HepG2 (cell line): ENCODE measurements around the gene TEX19. TPM values are rescaled to one million over a fixed set of nuclear protein-coding genes. Genes with fewer than 3 reads are reported as not detected.

ENCODE experiments used
- AKNA ChIP-seq: sonication (generic); formaldehyde crosslinking; IDR thresholded peaks from 2 replicates; pipeline ENCODE4 v1.4.0; 2020; ENCODE audit warnings: missing genetic modification reagents, borderline replicate concordance
- DNMT3B ChIP-seq: conservative IDR thresholded peaks from 2 replicates; pipeline ENCODE4 v1.6.1; 2016; ENCODE audit warnings: missing biosample characterization, control low read depth
- GPN1 ChIP-seq: sonication (generic); formaldehyde crosslinking; IDR thresholded peaks from 2 replicates; pipeline ENCODE4 v1.5.1; 2020; ENCODE audit warnings: missing genetic modification reagents, borderline replicate concordance
- MAFG ChIP-seq: sonication (generic); formaldehyde crosslinking; IDR thresholded peaks from 2 replicates; pipeline ENCODE4 v1.5.1; 2020; ENCODE audit warnings: mild to moderate bottlenecking, missing genetic modification reagents
- PATZ1 ChIP-seq: sonication (generic); formaldehyde crosslinking; IDR thresholded peaks from 2 replicates; pipeline ENCODE4 v1.4.0; 2020; ENCODE audit warnings: missing genetic modification reagents
- RERE ChIP-seq: IDR thresholded peaks from 2 replicates; pipeline ENCODE4 v1.6.1; 2016; ENCODE audit warnings: low read depth, missing genetic modification reagents, missing compliant biosample characterization
- SNAI1 ChIP-seq: sonication (generic); formaldehyde crosslinking; IDR thresholded peaks from 2 replicates; pipeline ENCODE4 v1.5.0; 2020; ENCODE audit warnings: mild to moderate bottlenecking, missing genetic modification reagents, borderline replicate concordance
- TOE1 ChIP-seq: sonication (generic); formaldehyde crosslinking; IDR thresholded peaks from 2 replicates; pipeline ENCODE4 v1.4.0; 2020; ENCODE audit warnings: mild to moderate bottlenecking, missing genetic modification reagents
- ZFP82 ChIP-seq: sonication (generic); formaldehyde crosslinking; IDR thresholded peaks from 2 replicates; pipeline ENCODE4 v1.5.1; 2020; ENCODE audit warnings: mild to moderate bottlenecking, missing genetic modification reagents, borderline replicate concordance
- ZNF703 ChIP-seq: sonication (generic); formaldehyde crosslinking; IDR thresholded peaks from 2 replicates; pipeline ENCODE4 v1.5.1; 2020; ENCODE audit warnings: missing genetic modification reagents, mild to moderate bottlenecking, moderate library complexity, borderline replicate concordance
- ZNF773 ChIP-seq: sonication (generic); formaldehyde crosslinking; IDR thresholded peaks from 2 replicates; pipeline ENCODE4 v1.4.0; 2020; ENCODE audit warnings: missing genetic modification reagents, borderline replicate concordance
- ZNF788 ChIP-seq: sonication (generic); formaldehyde crosslinking; IDR thresholded peaks from 2 replicates; pipeline ENCODE4 v1.5.0; 2020; ENCODE audit warnings: mild to moderate bottlenecking, missing genetic modification reagents, borderline replicate concordance
- ZNF839 ChIP-seq: sonication (generic); formaldehyde crosslinking; IDR thresholded peaks from 2 replicates; pipeline ENCODE4 v1.4.0; 2020; ENCODE audit warnings: missing genetic modification reagents, mild to moderate bottlenecking, borderline replicate concordance
- ZSCAN31 ChIP-seq: sonication (generic); formaldehyde crosslinking; IDR thresholded peaks from 2 replicates; pipeline ENCODE4 v1.5.0; 2020; ENCODE audit warnings: low read depth, mild to moderate bottlenecking, missing genetic modification reagents
- polyA plus RNA-seq, 8 experiments: library from polyadenylated mRNA; depleted of rRNA in 3 of 8; stranded (reverse) in 7 of 8; unstranded in 1 of 8; fragments of >200 nt; fragmentation: Illumina TruSeq in 4 of 8; extraction: Trizol in 4 of 8; gene quantifications; 2 replicates each; pipeline versions ENCODE4 v1.2.1 to v1.2.3, GENCODE V29; 2011 to 2016; ENCODE audit warnings: low read depth in 4 of 8, missing spikeins in 1 of 8, mixed read lengths in 1 of 8; ENCODE audit not compliant: insufficient read depth in 1 of 8
- total RNA-seq, 5 experiments: library from RNA; depleted of rRNA; stranded (reverse); fragments of >200 nt; fragmentation: Illumina TruSeq; extraction: Trizol; gene quantifications; 2 replicates each; pipeline ENCODE4 v1.2.3, GENCODE V29; 2016; ENCODE audit warnings: low read depth in 1 of 5
- TF ChIP-seq, protein P1 (sequence below): IDR thresholded peaks from 2 replicates; pipeline ENCODE4 v1.6.1; 2016; ENCODE audit warnings: missing compliant biosample characterization, missing genetic modification reagents, borderline replicate concordance

The TEX19 gene
- total and polyA plus RNA-seq, 2 of the 13 experiments (the other 11 are each of a cell fraction or from before 2014, with no cell fraction given) = 1.3 to 6.0 TPM

DNA sequence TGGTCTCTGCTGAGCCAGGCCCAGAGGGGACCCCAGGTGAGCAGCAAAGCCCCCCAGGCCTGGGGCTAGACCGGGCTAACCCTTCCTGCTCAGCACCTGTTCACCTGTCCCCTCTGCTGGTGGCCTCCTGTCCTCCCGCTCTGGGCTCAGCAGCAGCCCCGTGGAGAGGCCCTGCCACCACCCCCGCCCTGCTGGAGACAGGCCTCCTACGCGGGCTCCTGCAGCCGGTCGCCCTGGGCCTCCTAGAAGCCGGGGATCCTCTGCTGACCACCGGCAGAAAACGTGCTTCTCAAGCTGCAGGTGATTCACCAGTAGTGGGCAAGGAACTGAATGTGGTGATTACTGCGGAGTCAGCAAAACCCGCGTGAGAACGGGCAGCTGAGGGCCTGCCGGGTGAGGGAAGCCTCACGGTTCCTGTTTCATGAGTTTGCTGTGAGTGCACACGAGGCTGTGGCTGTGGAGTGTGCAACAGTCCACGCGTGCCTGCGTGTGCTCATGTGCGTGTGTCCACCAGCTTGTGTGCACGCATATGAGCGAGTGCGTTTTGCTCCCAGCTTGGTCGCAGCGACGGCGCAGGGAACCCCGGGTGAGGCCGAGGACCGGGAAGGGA, 26.3 kb upstream of the TEX19 start (continued):
- TF ChIP-seq RERE (CRISPR knock-in tag) = no peak
- TF ChIP-seq ZNF839 (CRISPR knock-in tag) = no peak
- TF ChIP-seq ZFP82 (CRISPR knock-in tag) = no peak
- TF ChIP-seq ZNF773 (CRISPR knock-in tag) = no peak
- no peak for TF ChIP-seq ZNF788 (CRISPR knock-in tag)
- peak; percentile 84 for TF ChIP-seq MAFG (CRISPR knock-in tag)
- no peak for TF ChIP-seq TOE1
- no peak for TF ChIP-seq DNMT3B (CRISPR knock-in tag)
- TF ChIP-seq SNAI1 (CRISPR knock-in tag) = no peak
- 0 out of 2 replicates have a peak, but pooled peaks have one; percentile 3 for TF ChIP-seq PATZ1 (CRISPR knock-in tag)
- TF ChIP-seq GPN1 (CRISPR knock-in tag) = no peak
- TF ChIP-seq, protein P1, sequence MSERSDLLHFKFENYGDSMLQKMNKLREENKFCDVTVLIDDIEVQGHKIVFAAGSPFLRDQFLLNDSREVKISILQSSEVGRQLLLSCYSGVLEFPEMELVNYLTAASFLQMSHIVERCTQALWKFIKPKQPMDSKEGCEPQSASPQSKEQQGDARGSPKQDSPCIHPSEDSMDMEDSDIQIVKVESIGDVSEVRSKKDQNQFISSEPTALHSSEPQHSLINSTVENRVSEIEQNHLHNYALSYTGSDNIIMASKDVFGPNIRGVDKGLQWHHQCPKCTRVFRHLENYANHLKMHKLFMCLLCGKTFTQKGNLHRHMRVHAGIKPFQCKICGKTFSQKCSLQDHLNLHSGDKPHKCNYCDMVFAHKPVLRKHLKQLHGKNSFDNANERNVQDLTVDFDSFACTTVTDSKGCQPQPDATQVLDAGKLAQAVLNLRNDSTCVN (CRISPR knock-in tag) = no peak
- no peak for TF ChIP-seq ZSCAN31 (CRISPR knock-in tag)
- no peak for TF ChIP-seq ZNF703
- no peak for TF ChIP-seq AKNA
